ENCODE measurements around the gene BCO1. TPM values are rescaled to one million over a fixed set of nuclear protein-coding genes. Genes with fewer than 3 reads are reported as not detected.

Gene BCO1
- total and polyA plus RNA-seq, 3 donors from 2014 or later, result 0.62 to 1.2 (median 0.87) TPM

GRCh38 chr16:81283044-81283443 lies 44.6 kb downstream of the BCO1 start:
- no peak for TF ChIP-seq POLR2A (IDR thresholded peaks at IDR 0.05)
- TF ChIP-seq CTCF (IDR thresholded peaks at IDR 0.05), result no peak
- Histone ChIP-seq H3K9me3 (no peaks in the 10 kb centered on the region), H3K4me1 (no peaks in the 10 kb centered on the region), H3K27ac (no peak overlapping the region), H3K4me3 (no peak overlapping the region), H3K36me3 (ENCODE audit: low read depth, missing control alignments) (no peaks in the 10 kb centered on the region), H3K27me3 (no peaks in the 10 kb centered on the region)
- WGBS, 2 donors, result 94 to 98% methylated on average over 3 of the region's 3 CpGs
- no peak for DNase-seq
- intact Hi-C loops (cut with DNase I; ENCODE audit: low total_unique reads), result no loop called here

GRCh38 chr16:81284995-81285600 lies 46.6 kb downstream of the BCO1 start:
- no peaks in the 10 kb centered on the region for H3K9me3 ChIP-seq
- H3K4me1 ChIP-seq, result no peaks in the 10 kb centered on the region
- intact Hi-C loops (cut with DNase I; ENCODE audit: low total_unique reads), result no loop called here
- no peak overlapping the region for H3K4me3 ChIP-seq
- H3K27ac ChIP-seq, result no peak overlapping the region
- TF ChIP-seq POLR2A (IDR thresholded peaks at IDR 0.05) (no peak), CTCF (IDR thresholded peaks at IDR 0.05) (no peak)
- no peaks in the 10 kb centered on the region for H3K36me3 ChIP-seq (ENCODE audit: low read depth, missing control alignments)
- no peak for DNase-seq
- no peaks in the 10 kb centered on the region for H3K27me3 ChIP-seq
- 74 to 82% methylated on average over 8 of the region's 8 CpGs for WGBS, 2 donors

GRCh38 chr16:81286190-81286589 lies 47.7 kb downstream of the BCO1 start:
- no peak overlapping the region for H3K27ac ChIP-seq
- no peaks in the 10 kb centered on the region for H3K36me3 ChIP-seq (ENCODE audit: low read depth, missing control alignments)
- TF ChIP-seq CTCF (IDR thresholded peaks at IDR 0.05) (no peak), POLR2A (IDR thresholded peaks at IDR 0.05) (no peak)
- no peaks in the 10 kb centered on the region for H3K27me3 ChIP-seq
- H3K9me3 ChIP-seq, result no peaks in the 10 kb centered on the region
- intact Hi-C loops (cut with DNase I; ENCODE audit: low total_unique reads), result no loop called here
- H3K4me1 ChIP-seq, result no peaks in the 10 kb centered on the region
- WGBS, 2 donors, result 89 to 98% methylated on average over 1 of the region's 1 CpG
- no peak overlapping the region for H3K4me3 ChIP-seq
- no peak for DNase-seq

GRCh38 chr16:81291117-81291516 lies 52.6 kb downstream of the BCO1 start:
- intact Hi-C loops (cut with DNase I; ENCODE audit: low total_unique reads), result no loop called here
- no peak for DNase-seq
- TF ChIP-seq POLR2A (IDR thresholded peaks at IDR 0.05), result no peak
- no peak for TF ChIP-seq CTCF (IDR thresholded peaks at IDR 0.05)
- Histone ChIP-seq H3K4me1 (no peaks in the 10 kb centered on the region), H3K27me3 (no peaks in the 10 kb centered on the region), H3K4me3 (no peak overlapping the region), H3K9me3 (no peaks in the 10 kb centered on the region), H3K27ac (no peak overlapping the region), H3K36me3 (ENCODE audit: low read depth, missing control alignments) (no peaks in the 10 kb centered on the region)
- WGBS, 2 donors, result 83% methylated on average over 9 of the region's 9 CpGs

GRCh38 chr16:81292936-81293335 lies 54.4 kb downstream of the BCO1 start:
- DNase-seq, result no peak
- TF ChIP-seq POLR2A (IDR thresholded peaks at IDR 0.05) (no peak), CTCF (IDR thresholded peaks at IDR 0.05) (no peak)
- H3K4me3 ChIP-seq, result no peak overlapping the region
- no peaks in the 10 kb centered on the region for H3K9me3 ChIP-seq
- no peaks in the 10 kb centered on the region for H3K27me3 ChIP-seq
- intact Hi-C loops (cut with DNase I; ENCODE audit: low total_unique reads), result no loop called here
- H3K36me3 ChIP-seq (ENCODE audit: low read depth, missing control alignments), result no peaks in the 10 kb centered on the region
- no peak overlapping the region for H3K27ac ChIP-seq
- H3K4me1 ChIP-seq, result no peaks in the 10 kb centered on the region
- WGBS, 2 donors, result 87 to 91% methylated on average over 5 of the region's 5 CpGs

All from testis (tissue), 3 donors.